EH (cell line): ENCODE measurements around the gene B3GNT7.
"Not testable (repeated sequence)": the region's sequence is repeated elsewhere in the genome, so short reads cannot be mapped to it uniquely, and the experiment has no call there.

Experiments used
- DNase-seq: peaks from one replicate; pipeline ENCODE4 v3.0.0-alpha.2; 2015; ENCODE audit warnings: low read depth

The B3GNT7 gene

GRCh38 chr2:231425811-231426703 lies 30.5 kb downstream of the B3GNT7 start:
- DNase-seq = no peak

- DNase-seq = no peak
These were observed 31.6 kb downstream of the B3GNT7 start for GRCh38 chr2:231427116-231427515.

- no peak for DNase-seq
These were observed 33.6 kb downstream of the B3GNT7 start for GRCh38 chr2:231429152-231429551.

GRCh38 chr2:231429901-231430300 lies 34.4 kb downstream of the B3GNT7 start:
- DNase-seq = no peak

- not testable (repeated sequence) for DNase-seq
These were observed 34.9 kb downstream of the B3GNT7 start for GRCh38 chr2:231430437-231430836.

- DNase-seq = no peak
These were observed 36.1 kb downstream of the B3GNT7 start for GRCh38 chr2:231431606-231432005.

GRCh38 chr2:231433990-231434389 lies 38.5 kb downstream of the B3GNT7 start:
- DNase-seq = no peak

GRCh38 chr2:231436957-231437356 lies 41.4 kb downstream of the B3GNT7 start:
- no peak for DNase-seq

GRCh38 chr2:231449503-231450054 lies 54.1 kb downstream of the B3GNT7 start:
- no peak for DNase-seq

- DNase-seq = no peak
These were observed 55.1 kb downstream of the B3GNT7 start for GRCh38 chr2:231450548-231450989.
